DMS53 treated with DMSO at 0.1 percent for 48 hours (cell line): Measurements from ENCODE around the gene ZNF426.

Experiments used
- DNase-seq: peaks from one replicate; lab custom pipeline; 2025; ENCODE audit not compliant: unreplicated experiment; lab: John Stamatoyannopoulos, UW

The ZNF426 gene

GRCh38 chr19:9498183-9498902 is 40.1 kb downstream of the ZNF426 start, which contains the start of gene ZNF560:
ZNF560 (minus strand) TSS chr19:9498616; CDS start chr19:9475313, 23,303 bp downstream.
- DNase-seq = no peak

DNA sequence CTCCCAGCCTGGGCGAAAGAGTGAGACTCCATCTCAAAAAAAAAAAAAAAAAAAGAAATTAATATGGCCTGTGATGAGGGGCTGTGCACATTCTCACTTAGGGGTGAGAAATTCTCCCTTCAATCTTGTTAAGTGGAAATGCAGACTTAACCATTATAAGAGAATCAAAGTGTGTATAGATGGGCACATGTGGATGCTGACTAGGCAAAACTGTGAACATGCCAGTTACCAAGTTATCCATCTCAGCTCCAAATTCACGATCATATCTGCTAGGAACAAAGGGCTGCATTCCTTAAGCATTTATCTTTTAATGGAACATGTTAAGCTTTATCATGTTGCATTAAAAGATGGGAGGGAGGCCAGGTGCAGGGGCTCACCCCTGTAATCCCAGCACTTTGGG is 44.3 kb downstream of the ZNF426 start:
- no peak for DNase-seq

DNA sequence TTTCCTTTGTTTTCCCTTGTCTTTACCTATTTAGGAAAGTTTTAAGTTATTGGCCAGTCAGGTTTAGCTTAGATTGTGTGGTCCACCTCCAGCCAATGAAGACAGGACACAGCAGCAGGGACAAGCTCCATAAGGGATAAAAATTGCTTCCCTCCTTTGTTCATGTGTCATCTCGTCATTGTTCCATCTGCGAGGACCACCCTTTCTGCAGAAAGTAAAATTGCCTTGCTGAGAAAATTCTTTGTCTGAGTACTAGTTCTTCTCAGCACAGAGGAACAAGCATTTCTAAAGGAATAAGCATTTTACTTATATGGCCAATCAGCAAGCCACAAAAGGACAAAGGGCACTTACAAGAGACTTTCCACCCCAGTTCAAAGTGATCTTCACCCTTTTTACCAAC is 51.4 kb downstream of the ZNF426 start:
- DNase-seq = no peak

GRCh38 chr19:9485140-9485539 is 53.3 kb downstream of the ZNF426 start:
- DNase-seq = no peak

GRCh38 chr19:9474975-9475374 is 63.5 kb downstream of the ZNF426 start:
- DNase-seq = no peak
